ENCODE measurements around the gene FSCB.
"Not testable (repeated sequence)": the region's sequence is repeated elsewhere in the genome, so short reads cannot be mapped to it uniquely, and the experiment has no call there.

Gene FSCB

DNA sequence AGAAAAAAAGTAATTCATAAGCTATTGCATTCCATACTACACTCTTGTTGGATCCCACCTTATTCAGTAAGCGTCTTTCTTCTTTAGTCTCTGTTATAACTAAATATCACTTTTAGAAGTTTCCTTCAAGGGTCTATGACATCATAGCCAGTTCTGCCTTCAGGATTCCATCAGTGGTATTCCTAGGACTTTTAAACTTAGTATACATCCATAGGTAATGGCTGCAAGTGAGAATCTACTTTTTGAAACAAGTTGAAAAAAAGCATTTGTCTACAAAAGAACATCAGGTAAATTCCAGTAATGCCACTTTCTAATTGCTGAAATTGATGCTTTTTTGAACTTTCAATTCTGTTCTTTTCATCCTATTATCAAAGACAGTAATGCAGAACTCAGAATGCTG lies at the start of gene FSCB:
TSS of gene FSCB (minus strand) at position 101 of the 400 bp plus-strand sequence. CDS start 296 bp downstream, outside the sequence.
- Histone ChIP-seq H3K4me1 (ENCODE audit: insufficient read depth, low read length) (no peaks in the 10 kb centered on the region; the same call in 1 of the 2 replicates), H3K27ac (ENCODE audit: low read length) (no peak within 1 kb of the TSS), H3K9ac (ENCODE audit: low read depth, low read length) (no peak within 1 kb of the TSS), H3K4me3 (ENCODE audit: low read length) (no peak within 1 kb of the TSS), H3K36me3 (ENCODE audit: insufficient read depth, low read depth, low read length) (no peaks in the 10 kb centered on the region), H3K27me3 (ENCODE audit: insufficient read depth, low read length) (no peaks in the 10 kb centered on the region), H3K9me3 (ENCODE audit: insufficient read depth, low read depth, low read length) (no peaks in the 10 kb centered on the region)

DNA sequence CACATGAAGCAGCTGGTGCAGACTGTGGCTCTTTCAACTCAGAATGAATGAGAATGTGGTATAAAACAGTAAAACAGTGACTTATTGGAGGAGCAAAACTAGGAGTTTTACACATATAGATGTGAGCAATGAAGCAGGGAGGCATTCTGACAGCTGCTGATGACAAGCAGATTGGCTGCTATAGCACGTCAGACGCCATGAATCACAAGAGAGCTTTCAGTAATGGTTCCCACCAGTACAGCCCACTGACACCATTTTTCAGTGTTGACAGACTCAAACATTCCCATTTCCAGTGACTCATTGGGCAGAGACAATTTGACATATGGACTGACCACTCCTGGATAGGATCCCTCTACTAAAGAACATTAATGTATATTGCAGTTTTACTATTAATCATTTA lies 24.6 kb upstream of the FSCB start:
- Histone ChIP-seq H3K36me3 (ENCODE audit: insufficient read depth, low read depth, low read length) (no peaks in the 10 kb centered on the region), H3K27me3 (ENCODE audit: insufficient read depth, low read length) (no peaks in the 10 kb centered on the region), H3K9me3 (ENCODE audit: insufficient read depth, low read depth, low read length) (no peaks in the 10 kb centered on the region), H3K4me1 (ENCODE audit: insufficient read depth, low read length) (no peaks in the 10 kb centered on the region), H3K9ac (ENCODE audit: low read depth, low read length) (no peak overlapping the region), H3K4me3 (ENCODE audit: low read length) (no peak overlapping the region), H3K27ac (ENCODE audit: low read length) (no peak overlapping the region)

GRCh38 chr14:44530475-44530874 lies 23.4 kb upstream of the FSCB start:
- no peaks in the 10 kb centered on the region for H3K4me1 ChIP-seq (ENCODE audit: insufficient read depth, low read length)
- H3K27ac ChIP-seq (ENCODE audit: low read length), result no peak overlapping the region
- H3K36me3 ChIP-seq (ENCODE audit: insufficient read depth, low read depth, low read length), result no peaks in the 10 kb centered on the region
- H3K9me3 ChIP-seq (ENCODE audit: insufficient read depth, low read depth, low read length), result no peaks in the 10 kb centered on the region
- H3K27me3 ChIP-seq (ENCODE audit: insufficient read depth, low read length), result no peaks in the 10 kb centered on the region
- no peak overlapping the region for H3K4me3 ChIP-seq (ENCODE audit: low read length)
- H3K9ac ChIP-seq (ENCODE audit: low read depth, low read length), result no peak overlapping the region

DNA sequence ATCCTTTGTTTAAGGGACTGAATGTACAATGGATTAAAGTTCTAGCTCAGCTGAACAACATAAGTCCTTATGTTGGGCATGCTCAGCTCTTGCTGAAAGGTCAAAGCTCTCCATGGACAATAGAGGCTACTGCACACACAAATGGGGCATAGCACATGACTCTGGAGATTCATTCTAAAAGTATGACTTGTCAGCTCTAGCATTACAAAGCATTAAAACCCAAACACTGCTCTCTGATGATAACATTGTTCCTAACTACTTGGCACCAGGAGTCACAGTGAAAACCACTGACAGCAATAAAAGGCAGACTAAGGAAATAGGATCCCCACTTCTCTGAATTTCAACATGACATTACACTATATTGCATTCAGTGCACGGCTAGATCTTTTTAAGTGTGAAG lies 21.9 kb upstream of the FSCB start:
- Histone ChIP-seq H3K27ac (ENCODE audit: low read length) (no peak overlapping the region), H3K27me3 (ENCODE audit: insufficient read depth, low read length) (no peaks in the 10 kb centered on the region), H3K4me1 (ENCODE audit: insufficient read depth, low read length) (no peaks in the 10 kb centered on the region), H3K9ac (ENCODE audit: low read depth, low read length) (no peak overlapping the region), H3K4me3 (ENCODE audit: low read length) (no peak overlapping the region), H3K9me3 (ENCODE audit: insufficient read depth, low read depth, low read length) (no peaks in the 10 kb centered on the region), H3K36me3 (ENCODE audit: insufficient read depth, low read depth, low read length) (no peaks in the 10 kb centered on the region)

DNA sequence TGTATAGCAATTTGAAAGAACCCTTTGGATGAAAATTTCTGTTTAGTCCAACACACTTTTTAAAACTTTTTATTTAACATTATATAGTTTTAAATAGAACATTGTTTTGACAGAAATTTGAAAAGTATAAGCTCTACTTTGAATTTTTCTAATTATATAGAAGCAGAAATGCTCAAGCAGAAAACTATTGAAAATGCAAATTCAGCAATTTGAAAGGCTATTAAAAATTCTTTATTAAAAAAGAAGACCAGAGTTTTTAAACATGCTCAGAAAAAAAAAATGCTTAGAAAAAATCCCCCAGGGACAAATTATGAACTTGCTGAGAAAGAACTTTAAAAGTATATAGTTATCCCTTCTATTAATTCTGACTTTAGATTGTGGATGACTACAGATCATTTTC lies 21.1 kb upstream of the FSCB start:
- H3K27me3 ChIP-seq (ENCODE audit: insufficient read depth, low read length), result no peaks in the 10 kb centered on the region
- no peaks in the 10 kb centered on the region for H3K9me3 ChIP-seq (ENCODE audit: insufficient read depth, low read depth, low read length)
- no peak overlapping the region for H3K4me3 ChIP-seq (ENCODE audit: low read length)
- H3K27ac ChIP-seq (ENCODE audit: low read length), result no peak overlapping the region
- H3K9ac ChIP-seq (ENCODE audit: low read depth, low read length), result no peak overlapping the region
- H3K4me1 ChIP-seq (ENCODE audit: insufficient read depth, low read length), result no peaks in the 10 kb centered on the region
- H3K36me3 ChIP-seq (ENCODE audit: insufficient read depth, low read depth, low read length), result no peaks in the 10 kb centered on the region

GRCh38 chr14:44525237-44525636 lies 18.2 kb upstream of the FSCB start:
- Histone ChIP-seq H3K36me3 (ENCODE audit: insufficient read depth, low read depth, low read length) (no peaks in the 10 kb centered on the region), H3K4me1 (ENCODE audit: insufficient read depth, low read length) (no peaks in the 10 kb centered on the region), H3K4me3 (ENCODE audit: low read length) (no peak overlapping the region), H3K9ac (ENCODE audit: low read depth, low read length) (no peak overlapping the region), H3K27ac (ENCODE audit: low read length) (no peak overlapping the region), H3K27me3 (ENCODE audit: insufficient read depth, low read length) (no peaks in the 10 kb centered on the region), H3K9me3 (ENCODE audit: insufficient read depth, low read depth, low read length) (no peaks in the 10 kb centered on the region)

DNA sequence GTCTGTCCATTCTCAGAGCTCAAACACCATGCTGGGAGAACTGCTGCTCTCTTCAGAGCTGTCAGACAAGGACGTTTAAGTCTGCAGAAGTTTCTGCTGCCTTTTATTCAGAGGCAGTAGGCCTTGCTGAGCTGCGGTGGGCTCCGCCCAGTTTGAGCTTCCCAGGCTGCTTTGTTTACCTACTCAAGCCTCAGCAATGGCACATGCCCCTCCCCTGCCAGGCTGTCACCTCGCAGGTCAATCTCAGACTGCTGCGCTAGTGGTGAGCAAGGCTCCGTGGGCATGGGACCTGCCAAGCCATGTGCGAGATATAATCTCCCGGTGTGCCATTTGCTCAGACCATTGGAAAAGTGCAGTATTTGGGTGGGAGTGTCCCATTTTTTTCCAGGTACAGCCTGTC lies 8.6 kb upstream of the FSCB start:
- H3K9ac ChIP-seq (ENCODE audit: low read depth, low read length); H3K4me3 ChIP-seq (ENCODE audit: low read length); H3K4me1 ChIP-seq (ENCODE audit: insufficient read depth, low read length); H3K36me3 ChIP-seq (ENCODE audit: insufficient read depth, low read depth, low read length); H3K9me3 ChIP-seq (ENCODE audit: insufficient read depth, low read depth, low read length); H3K27me3 ChIP-seq (ENCODE audit: insufficient read depth, low read length); H3K27ac ChIP-seq (ENCODE audit: low read length): not testable (repeated sequence)

DNA sequence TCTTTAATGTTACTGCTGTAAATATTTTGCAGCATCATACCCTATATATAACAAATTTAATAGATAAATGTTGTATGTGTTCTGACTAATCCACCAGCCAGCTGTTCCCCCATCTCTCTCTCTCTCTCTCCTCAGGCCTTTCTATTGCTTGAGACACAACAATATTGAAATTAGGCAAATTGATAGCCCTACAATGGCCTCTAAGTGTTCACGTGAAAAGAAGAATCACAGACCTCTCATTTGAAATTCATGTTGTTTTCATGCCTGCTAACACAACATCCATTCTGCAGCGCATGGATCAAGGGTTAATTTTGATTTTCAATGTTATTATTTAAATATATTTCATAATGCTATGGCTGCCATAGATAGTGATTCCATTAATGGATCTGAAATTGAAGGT lies 1.8 kb upstream of the FSCB start:
- Histone ChIP-seq H3K4me1 (ENCODE audit: insufficient read depth, low read length) (no peaks in the 10 kb centered on the region; the same call in 1 of the 2 replicates), H3K9ac (ENCODE audit: low read depth, low read length) (no peak overlapping the region), H3K27me3 (ENCODE audit: insufficient read depth, low read length) (no peaks in the 10 kb centered on the region), H3K27ac (ENCODE audit: low read length) (no peak overlapping the region), H3K9me3 (ENCODE audit: insufficient read depth, low read depth, low read length) (no peaks in the 10 kb centered on the region), H3K36me3 (ENCODE audit: insufficient read depth, low read depth, low read length) (no peaks in the 10 kb centered on the region), H3K4me3 (ENCODE audit: low read length) (no peak overlapping the region)

DNA sequence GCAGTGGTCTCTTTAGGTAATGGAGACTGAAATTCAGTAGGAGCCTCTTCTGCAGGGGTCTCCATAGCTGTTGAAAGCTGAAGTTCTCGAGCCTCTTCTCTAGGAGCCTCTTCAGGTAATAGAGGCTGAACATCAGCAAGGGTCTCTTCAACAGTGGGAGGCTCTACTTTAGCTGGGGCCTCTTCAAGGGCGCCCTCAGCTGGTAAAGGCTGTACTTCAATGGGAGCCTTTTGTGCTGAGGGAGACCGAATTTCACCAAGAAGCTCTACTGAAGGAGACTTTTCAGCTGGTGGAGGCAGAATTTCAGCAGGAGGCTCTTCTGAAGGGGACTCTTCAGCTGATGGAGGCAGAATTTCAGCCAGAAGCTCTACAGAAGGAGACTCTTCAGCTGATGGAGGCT lies 1.5 kb downstream of the FSCB start:
- Histone ChIP-seq H3K27me3 (ENCODE audit: insufficient read depth, low read length) (no peaks in the 10 kb centered on the region), H3K4me1 (ENCODE audit: insufficient read depth, low read length) (no peaks in the 10 kb centered on the region; the same call in 1 of the 2 replicates), H3K9me3 (ENCODE audit: insufficient read depth, low read depth, low read length) (no peaks in the 10 kb centered on the region), H3K4me3 (ENCODE audit: low read length) (no peak overlapping the region), H3K27ac (ENCODE audit: low read length) (no peak overlapping the region), H3K36me3 (ENCODE audit: insufficient read depth, low read depth, low read length) (no peaks in the 10 kb centered on the region), H3K9ac (ENCODE audit: low read depth, low read length) (no peak overlapping the region)

GRCh38 chr14:44497148-44497547 lies 9.9 kb downstream of the FSCB start:
- Histone ChIP-seq H3K27me3 (ENCODE audit: insufficient read depth, low read length) (no peaks in the 10 kb centered on the region), H3K27ac (ENCODE audit: low read length) (no peak overlapping the region), H3K4me3 (ENCODE audit: low read length) (no peak overlapping the region), H3K4me1 (ENCODE audit: insufficient read depth, low read length) (no peaks in the 10 kb centered on the region), H3K36me3 (ENCODE audit: insufficient read depth, low read depth, low read length) (no peaks in the 10 kb centered on the region), H3K9me3 (ENCODE audit: insufficient read depth, low read depth, low read length) (peaks cover 3% of the 10 kb centered on the region; the same call in 1 of the 2 replicates), H3K9ac (ENCODE audit: low read depth, low read length) (no peak overlapping the region)

DNA sequence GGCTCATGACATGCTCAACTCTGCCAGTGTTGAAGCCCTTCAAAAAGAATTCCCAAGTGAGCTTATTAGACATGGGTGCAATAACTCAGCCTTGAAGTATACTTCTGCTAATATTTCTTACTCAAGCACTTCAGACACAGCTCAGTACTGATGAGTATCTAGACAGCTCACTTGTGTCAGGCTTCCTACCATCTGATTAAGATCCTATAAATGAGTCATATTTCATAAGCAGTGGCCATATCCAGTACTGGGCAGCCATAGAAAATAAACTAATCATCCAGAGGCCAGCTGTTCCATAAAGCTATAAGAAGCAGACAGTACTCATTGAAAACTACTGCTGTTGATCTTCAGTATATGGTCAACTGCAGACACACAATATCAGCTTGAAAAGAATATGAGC lies 12.9 kb downstream of the FSCB start:
- no peak overlapping the region for H3K4me3 ChIP-seq (ENCODE audit: low read length)
- H3K9me3 ChIP-seq (ENCODE audit: insufficient read depth, low read depth, low read length), result peaks cover 7% of the 10 kb centered on the region; the same call in 1 of the 2 replicates
- no peaks in the 10 kb centered on the region for H3K36me3 ChIP-seq (ENCODE audit: insufficient read depth, low read depth, low read length)
- H3K27ac ChIP-seq (ENCODE audit: low read length), result no peak overlapping the region
- no peaks in the 10 kb centered on the region for H3K27me3 ChIP-seq (ENCODE audit: insufficient read depth, low read length)
- no peak overlapping the region for H3K9ac ChIP-seq (ENCODE audit: low read depth, low read length)
- no peaks in the 10 kb centered on the region for H3K4me1 ChIP-seq (ENCODE audit: insufficient read depth, low read length)

GRCh38 chr14:44490966-44491365 lies 16.1 kb downstream of the FSCB start:
- Histone ChIP-seq H3K9me3 (ENCODE audit: insufficient read depth, low read depth, low read length) (peaks cover 7% of the 10 kb centered on the region; the same call in 1 of the 2 replicates), H3K27ac (ENCODE audit: low read length) (no peak overlapping the region), H3K4me3 (ENCODE audit: low read length) (no peak overlapping the region), H3K9ac (ENCODE audit: low read depth, low read length) (no peak overlapping the region), H3K27me3 (ENCODE audit: insufficient read depth, low read length) (no peaks in the 10 kb centered on the region), H3K36me3 (ENCODE audit: insufficient read depth, low read depth, low read length) (no peaks in the 10 kb centered on the region), H3K4me1 (ENCODE audit: insufficient read depth, low read length) (no peaks in the 10 kb centered on the region)

DNA sequence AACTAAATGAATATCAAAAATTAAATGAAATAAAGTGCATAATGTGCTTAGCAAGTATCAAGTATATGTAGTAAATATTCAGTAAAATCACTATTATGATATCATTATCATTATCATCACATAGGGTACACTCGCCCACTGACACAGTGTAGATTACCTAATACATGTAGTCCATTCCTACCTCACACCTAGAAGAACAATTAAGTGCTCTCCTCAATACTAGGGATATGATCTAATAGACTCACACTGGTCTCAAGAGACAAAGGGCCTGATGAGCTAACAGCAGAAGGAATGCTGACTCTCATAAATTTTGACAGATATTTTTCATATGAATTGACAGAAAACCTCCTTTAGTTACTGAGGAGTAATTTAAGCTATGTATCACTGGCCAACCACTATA lies 29.1 kb downstream of the FSCB start:
- Histone ChIP-seq H3K4me3 (ENCODE audit: low read length) (no peak overlapping the region), H3K4me1 (ENCODE audit: insufficient read depth, low read length) (no peaks in the 10 kb centered on the region), H3K27me3 (ENCODE audit: insufficient read depth, low read length) (no peaks in the 10 kb centered on the region), H3K36me3 (ENCODE audit: insufficient read depth, low read depth, low read length) (no peaks in the 10 kb centered on the region), H3K9me3 (ENCODE audit: insufficient read depth, low read depth, low read length) (no peaks in the 10 kb centered on the region), H3K27ac (ENCODE audit: low read length) (no peak overlapping the region), H3K9ac (ENCODE audit: low read depth, low read length) (no peak overlapping the region)

All from iPS-20b (cell line).